Keratinocyte (primary cell): ENCODE data around the gene NME8. TPM values are rescaled to one million over a fixed set of nuclear protein-coding genes. Genes with fewer than 3 reads are reported as not detected.

Source experiments
- DNase-seq: peaks from one replicate; pipeline ENCODE4 v3.0.0-alpha.2; 2011; ENCODE audit warnings: low read depth, missing footprints, low spot score
- FAIRE-seq: peaks from 2 replicates; lab custom pipeline; 2011; peaks lifted over from hg19 to GRCh38; lab: Jason Lieb, UNC
- H2AFZ ChIP-seq: 2 replicates; pipeline ENCODE4 v1.6.0; 2012; ENCODE audit warnings: low read length, control low read depth, inconsistent platforms; ENCODE audit not compliant: control insufficient read depth
- H3K27ac ChIP-seq: 2 replicates; pipeline ENCODE4 v1.5.1; 2011; ENCODE audit warnings: low read length; ENCODE audit not compliant: control insufficient read depth, insufficient read depth
- H3K27me3 ChIP-seq: 3 replicates; pipeline ENCODE4 v1.6.0; 2011; ENCODE audit warnings: low read length; ENCODE audit not compliant: control insufficient read depth, insufficient read depth; ENCODE audit errors: extremely low read depth
- H3K36me3 ChIP-seq, 2 experiments: 2 replicates in 1 of 2; 3 replicates in 1 of 2; pipeline ENCODE4 v1.5.1; 2011; ENCODE audit warnings: low read length in 2 of 2, mild to moderate bottlenecking in 1 of 2; ENCODE audit not compliant: control insufficient read depth in 2 of 2, insufficient read depth in 2 of 2; ENCODE audit errors: extremely low read depth in 1 of 2
- H3K4me1 ChIP-seq: 3 replicates; pipeline ENCODE4 v1.5.1; 2011; ENCODE audit warnings: low read length; ENCODE audit not compliant: control insufficient read depth, insufficient read depth; ENCODE audit errors: extremely low read depth
- H3K4me2 ChIP-seq: 3 replicates; pipeline ENCODE4 v1.6.0; 2011; ENCODE audit warnings: low read depth, low read length; ENCODE audit not compliant: control insufficient read depth, insufficient read depth; ENCODE audit errors: extremely low read depth
- H3K4me3 ChIP-seq, 3 experiments: fragments of 200-600 bp in 1 of 3; sonication (generic) in 1 of 3; 2 replicates in 2 of 3; 3 replicates in 1 of 3; pipeline ENCODE4 v1.5.1; 2011 to 2016; ENCODE audit warnings: low read length in 3 of 3, mild to moderate bottlenecking in 3 of 3, control low read depth in 2 of 3, inconsistent platforms in 1 of 3, low read depth in 1 of 3, mixed read lengths in 1 of 3, mixed run types in 1 of 3, moderate library complexity in 1 of 3; ENCODE audit not compliant: control insufficient read depth in 2 of 3, insufficient read depth in 2 of 3; ENCODE audit errors: extremely low read depth in 1 of 3
- H3K79me2 ChIP-seq: 2 replicates; pipeline ENCODE4 v1.6.0; 2012; ENCODE audit warnings: low read length; ENCODE audit not compliant: control insufficient read depth, insufficient read depth
- H3K9ac ChIP-seq: 3 replicates; pipeline ENCODE4 v1.6.0; 2011; ENCODE audit warnings: low read length; ENCODE audit not compliant: control insufficient read depth, insufficient read depth; ENCODE audit errors: extremely low read depth
- H3K9me1 ChIP-seq: 3 replicates; pipeline ENCODE4 v1.6.0; 2011; ENCODE audit warnings: low read length; ENCODE audit not compliant: control insufficient read depth, insufficient read depth; ENCODE audit errors: extremely low read depth
- H3K9me3 ChIP-seq: 2 replicates; pipeline ENCODE4 v1.5.1; 2012; ENCODE audit warnings: low read depth, low read length; ENCODE audit not compliant: control insufficient read depth
- H4K20me1 ChIP-seq: 3 replicates; pipeline ENCODE4 v1.6.0; 2011; ENCODE audit warnings: low read length; ENCODE audit not compliant: control insufficient read depth, insufficient read depth; ENCODE audit errors: extremely low read depth
- CTCF ChIP-seq, 3 experiments: IDR thresholded peaks in 1 of 3; conservative IDR thresholded peaks in 1 of 3; optimal IDR thresholded peaks in 1 of 3; 2 replicates in 2 of 3; 3 replicates in 1 of 3; pipeline versions ENCODE3 to v1.5.1; 2011; ENCODE audit warnings: low read length in 3 of 3, mild to moderate bottlenecking in 3 of 3, moderate library complexity in 2 of 3, control low read depth in 1 of 3, inconsistent platforms in 1 of 3; ENCODE audit not compliant: insufficient read depth in 2 of 3; ENCODE audit errors: extremely low read depth in 1 of 3
- EZH2 ChIP-seq: IDR thresholded peaks from one replicate; pipeline ENCODE4 v1.6.1; 2012; ENCODE audit warnings: inconsistent platforms, mild to moderate bottlenecking, low read length, moderate library complexity
- dilution Hi-C: fragments of 300-500 bp; cut with MboI; formaldehyde crosslinking; loops from one replicate; pipeline ENCODE4 v1.7.0; 2020; ENCODE audit warnings: low sequenced_read_pairs; ENCODE audit not compliant: extremely low pct_ligation_motif_present
- polyA plus RNA-seq, 5 experiments: library from polyadenylated mRNA; depleted of rRNA in 3 of 5; stranded (reverse) in 3 of 5; stranded (forward) in 1 of 5; unstranded in 1 of 5; fragments of >200 nt; gene quantifications; 1 replicate in 1 of 5; 2 replicates in 3 of 5; 3 replicates in 1 of 5; pipeline versions ENCODE4 v1.2.1 to v1.2.3, GENCODE V29; 2011 to 2012; ENCODE audit warnings: missing spikeins in 2 of 5, low read depth in 1 of 5, low replicate concordance in 1 of 5

Gene NME8
- polyA plus RNA-seq, 1 donor (not counting 4 experiments of a cell fraction or from before 2014, with no cell fraction given): not detected

DNA sequence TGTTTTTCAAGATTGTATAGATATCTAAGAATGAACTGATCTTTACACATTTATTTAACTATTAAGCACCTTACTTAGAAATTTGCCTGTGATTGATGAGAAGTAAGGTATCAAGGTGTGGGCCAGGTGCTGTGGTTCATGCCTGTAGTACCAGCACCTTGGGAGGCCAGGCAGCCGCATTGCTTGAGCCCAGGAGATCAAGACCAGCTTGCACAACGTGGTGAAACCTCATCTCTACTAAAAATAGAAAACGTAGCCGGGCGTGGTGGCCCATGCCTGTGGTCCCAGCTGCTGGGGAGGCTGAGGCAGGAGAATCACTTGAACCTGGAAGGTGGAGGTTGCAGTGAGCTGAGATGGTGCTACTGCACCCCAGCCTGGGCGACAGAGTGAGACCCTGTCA is 33.7 kb downstream of the NME8 start:
- H3K36me3 ChIP-seq: no peaks in the 10 kb centered on the region
- no peak overlapping the region for H3K4me3 ChIP-seq
- H3K9ac ChIP-seq: no peak overlapping the region
- no peaks in the 10 kb centered on the region for H3K79me2 ChIP-seq
- no peaks in the 10 kb centered on the region for H3K4me1 ChIP-seq
- H3K27ac ChIP-seq: no peak overlapping the region
- H2AFZ ChIP-seq: no peak overlapping the region
- DNase-seq (no peak), FAIRE-seq (no peak)
- no peaks in the 10 kb centered on the region for H3K9me1 ChIP-seq
- no peaks in the 10 kb centered on the region for H3K9me3 ChIP-seq
- H4K20me1 ChIP-seq: no peaks in the 10 kb centered on the region
- no peak overlapping the region for H3K4me2 ChIP-seq
- H3K27me3 ChIP-seq: no peaks in the 10 kb centered on the region
- no peak for TF ChIP-seq EZH2
- no peak for TF ChIP-seq CTCF (optimal IDR thresholded peaks at IDR 0.05 in 1 of 3, IDR thresholded peaks at IDR 0.05 in 1 of 3, conservative IDR thresholded peaks at IDR 0.05 in 1 of 3; ENCODE audit: extremely low read depth in 1 of 3, insufficient read depth in 2 of 3, low read length in 3 of 3)
- dilution Hi-C loops: no loop called here

DNA sequence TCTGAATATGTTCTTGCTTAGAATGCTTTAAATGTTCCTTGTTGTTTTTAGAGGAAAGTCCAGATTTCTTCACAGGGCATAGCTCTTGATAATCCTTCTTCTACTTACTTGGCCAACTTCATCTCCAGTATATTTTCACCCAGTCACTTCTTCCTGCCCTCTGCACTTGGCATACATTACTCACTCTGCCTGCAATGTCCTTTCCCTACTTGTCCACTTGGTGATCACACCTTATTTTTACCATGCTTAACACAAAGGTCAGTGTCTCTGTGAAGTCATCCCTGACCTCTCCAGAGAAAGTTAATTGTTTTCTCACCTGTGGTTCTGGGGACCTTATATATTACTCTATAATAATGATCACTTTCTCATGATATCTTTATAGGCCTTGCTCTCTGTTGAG is 45.0 kb downstream of the NME8 start:
- FAIRE-seq (no peak), DNase-seq (no peak)
- dilution Hi-C loops: no loop called here
- no peak for TF ChIP-seq EZH2
- TF ChIP-seq CTCF (optimal IDR thresholded peaks at IDR 0.05 in 1 of 3, IDR thresholded peaks at IDR 0.05 in 1 of 3, conservative IDR thresholded peaks at IDR 0.05 in 1 of 3; ENCODE audit: extremely low read depth in 1 of 3, insufficient read depth in 2 of 3, low read length in 3 of 3): no peak
- H3K4me1 ChIP-seq: no peaks in the 10 kb centered on the region
- no peaks in the 10 kb centered on the region for H3K36me3 ChIP-seq
- no peaks in the 10 kb centered on the region for H3K27me3 ChIP-seq
- no peaks in the 10 kb centered on the region for H3K9me1 ChIP-seq
- H4K20me1 ChIP-seq: no peaks in the 10 kb centered on the region
- no peak overlapping the region for H2AFZ ChIP-seq
- no peak overlapping the region for H3K9ac ChIP-seq
- no peaks in the 10 kb centered on the region for H3K9me3 ChIP-seq
- H3K27ac ChIP-seq: no peak overlapping the region
- no peaks in the 10 kb centered on the region for H3K79me2 ChIP-seq
- H3K4me3 ChIP-seq: no peak overlapping the region
- no peak overlapping the region for H3K4me2 ChIP-seq
